Effector CD8-positive, alpha-beta T cell (primary cell): ENCODE measurements around the gene NRSN2.

Experiments
- DNase-seq: peaks from one replicate; lab custom pipeline; 2025; lab: John Stamatoyannopoulos, UW
- total RNA-seq, 4 experiments: gene quantifications; one replicate each; lab custom pipeline; 2026; lab: John Stamatoyannopoulos, UW

NRSN2 gene, protein sequence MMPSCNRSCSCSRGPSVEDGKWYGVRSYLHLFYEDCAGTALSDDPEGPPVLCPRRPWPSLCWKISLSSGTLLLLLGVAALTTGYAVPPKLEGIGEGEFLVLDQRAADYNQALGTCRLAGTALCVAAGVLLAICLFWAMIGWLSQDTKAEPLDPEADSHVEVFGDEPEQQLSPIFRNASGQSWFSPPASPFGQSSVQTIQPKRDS
- total RNA-seq, result 0.85 to 1.5 (median 1.2) reads per million in 4 experiments

DNA sequence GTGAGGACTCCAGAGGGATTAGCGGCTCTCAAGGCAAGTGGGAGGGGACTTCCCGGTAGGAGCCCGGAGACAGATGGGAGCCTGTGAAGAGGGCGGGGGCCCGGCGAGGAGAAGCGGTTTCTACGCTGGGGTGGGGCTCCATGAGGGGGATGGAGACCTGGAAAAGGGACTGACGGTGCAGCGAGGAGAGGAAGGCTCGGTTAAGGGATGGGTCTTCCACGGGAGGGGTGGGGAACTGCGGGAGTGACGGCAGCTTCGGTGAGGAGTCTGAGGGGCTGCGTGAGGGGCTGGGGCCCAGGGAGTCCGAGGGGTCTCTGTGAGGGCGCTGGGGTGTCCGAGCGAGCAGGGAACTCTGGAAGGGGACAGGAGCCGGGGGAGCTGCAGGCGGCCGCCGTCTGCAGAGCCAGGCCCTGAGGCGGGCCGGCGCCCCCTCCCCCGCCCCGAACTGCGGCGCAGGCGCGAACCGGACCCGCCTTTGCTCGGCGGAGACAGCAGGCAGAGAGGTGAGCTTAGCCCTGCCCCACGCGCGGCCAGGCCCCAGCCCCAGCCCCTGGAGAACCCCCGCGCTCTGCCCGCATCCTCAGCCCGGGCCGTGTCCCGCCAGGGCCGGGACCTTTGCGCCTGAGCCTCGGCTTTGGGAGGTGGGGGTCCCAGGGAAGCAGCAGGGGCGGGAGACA, at the start of gene NRSN2:
Gene NRSN2, plus strand, starts transcription at position 472 of the 677 bp plus-strand sequence. CDS start 2,533 bp downstream, outside the sequence.
- no peak for DNase-seq

DNA sequence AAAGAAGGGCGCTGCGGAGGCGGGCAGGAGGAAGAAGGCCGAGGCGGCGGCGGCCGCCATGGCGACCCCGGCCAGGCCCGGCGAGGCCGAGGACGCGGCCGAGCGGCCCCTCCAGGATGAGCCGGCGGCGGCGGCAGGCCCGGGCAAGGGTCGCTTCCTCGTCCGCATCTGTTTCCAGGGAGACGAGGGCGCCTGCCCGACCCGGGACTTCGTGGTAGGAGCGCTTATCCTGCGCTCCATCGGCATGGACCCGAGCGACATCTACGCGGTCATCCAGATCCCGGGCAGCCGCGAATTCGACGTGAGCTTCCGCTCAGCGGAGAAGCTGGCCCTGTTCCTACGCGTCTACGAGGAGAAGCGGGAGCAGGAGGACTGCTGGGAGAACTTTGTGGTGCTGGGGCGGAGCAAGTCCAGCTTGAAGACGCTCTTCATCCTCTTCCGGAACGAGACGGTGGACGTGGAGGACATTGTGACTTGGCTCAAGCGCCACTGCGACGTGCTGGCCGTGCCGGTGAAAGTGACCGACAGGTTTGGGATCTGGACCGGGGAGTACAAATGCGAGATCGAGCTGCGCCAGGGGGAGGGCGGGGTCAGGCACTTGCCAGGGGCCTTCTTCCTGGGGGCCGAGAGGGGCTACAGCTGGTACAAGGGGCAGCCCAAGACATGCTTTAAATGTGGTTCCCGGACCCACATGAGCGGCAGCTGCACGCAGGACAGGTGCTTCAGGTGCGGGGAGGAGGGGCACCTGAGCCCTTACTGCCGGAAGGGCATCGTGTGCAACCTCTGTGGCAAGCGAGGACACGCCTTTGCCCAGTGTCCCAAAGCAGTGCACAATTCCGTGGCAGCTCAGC, 48.8 kb upstream of the NRSN2 start:
- peak; percentile 3 for DNase-seq

DNA sequence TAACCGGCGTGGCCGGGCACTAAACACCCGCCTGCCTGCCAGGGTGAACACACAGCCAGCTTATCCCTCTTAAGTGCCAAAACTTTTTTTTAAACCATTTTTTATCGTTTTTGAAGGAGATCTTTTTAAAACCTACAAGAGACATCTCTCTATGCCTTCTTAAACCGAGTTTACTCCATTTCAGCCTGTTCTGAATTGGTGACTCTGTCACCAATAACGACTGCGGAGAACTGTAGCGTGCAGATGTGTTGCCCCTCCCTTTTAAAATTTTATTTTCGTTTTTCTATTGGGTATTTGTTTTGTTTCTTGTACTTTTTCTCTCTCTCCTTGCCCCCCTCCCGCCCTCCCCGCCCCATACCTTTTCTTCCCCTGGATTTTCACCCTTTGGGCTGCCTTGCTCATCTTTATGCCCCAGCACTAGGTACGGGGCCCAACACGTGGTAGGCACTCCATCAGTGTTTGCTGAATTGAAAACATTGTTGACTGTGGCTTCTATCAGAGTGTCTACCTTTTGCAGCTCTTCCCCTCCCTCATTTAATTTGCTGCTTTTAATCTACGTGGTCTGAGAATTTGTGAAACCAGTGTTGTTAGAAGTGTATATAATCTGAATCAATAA, 48.0 kb upstream of the NRSN2 start:
- DNase-seq, result no peak

DNA sequence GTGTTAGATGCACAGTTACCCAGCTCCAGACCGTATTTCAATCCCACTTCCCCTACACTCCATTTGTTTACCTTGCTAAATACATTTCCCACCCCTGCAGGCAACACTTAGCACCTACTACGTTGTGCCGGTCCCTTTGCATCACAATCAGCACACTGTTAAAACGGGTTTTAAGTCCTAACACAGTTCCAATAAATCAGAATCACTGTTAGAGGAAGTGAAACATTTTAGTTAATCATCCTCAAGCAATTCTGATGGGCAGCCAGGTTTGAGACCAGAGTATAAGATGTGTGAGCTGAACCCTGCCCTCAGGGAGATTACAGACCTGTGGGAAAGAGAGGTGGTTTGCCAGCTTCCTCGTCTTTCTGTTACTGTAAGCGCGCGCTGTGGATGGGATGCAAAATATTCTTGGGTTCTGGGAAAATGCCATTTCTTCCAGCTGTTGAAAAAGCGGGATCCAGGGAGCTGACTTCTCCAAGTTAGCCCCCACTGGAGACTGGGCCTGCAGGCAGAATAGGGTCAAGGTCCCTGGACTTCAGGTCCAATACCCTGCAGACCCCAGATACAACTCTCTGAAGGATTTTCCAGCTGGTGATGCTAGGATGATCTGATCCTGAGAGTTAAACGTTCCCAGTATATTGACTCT, 46.4 kb upstream of the NRSN2 start:
- DNase-seq, result no peak

DNA sequence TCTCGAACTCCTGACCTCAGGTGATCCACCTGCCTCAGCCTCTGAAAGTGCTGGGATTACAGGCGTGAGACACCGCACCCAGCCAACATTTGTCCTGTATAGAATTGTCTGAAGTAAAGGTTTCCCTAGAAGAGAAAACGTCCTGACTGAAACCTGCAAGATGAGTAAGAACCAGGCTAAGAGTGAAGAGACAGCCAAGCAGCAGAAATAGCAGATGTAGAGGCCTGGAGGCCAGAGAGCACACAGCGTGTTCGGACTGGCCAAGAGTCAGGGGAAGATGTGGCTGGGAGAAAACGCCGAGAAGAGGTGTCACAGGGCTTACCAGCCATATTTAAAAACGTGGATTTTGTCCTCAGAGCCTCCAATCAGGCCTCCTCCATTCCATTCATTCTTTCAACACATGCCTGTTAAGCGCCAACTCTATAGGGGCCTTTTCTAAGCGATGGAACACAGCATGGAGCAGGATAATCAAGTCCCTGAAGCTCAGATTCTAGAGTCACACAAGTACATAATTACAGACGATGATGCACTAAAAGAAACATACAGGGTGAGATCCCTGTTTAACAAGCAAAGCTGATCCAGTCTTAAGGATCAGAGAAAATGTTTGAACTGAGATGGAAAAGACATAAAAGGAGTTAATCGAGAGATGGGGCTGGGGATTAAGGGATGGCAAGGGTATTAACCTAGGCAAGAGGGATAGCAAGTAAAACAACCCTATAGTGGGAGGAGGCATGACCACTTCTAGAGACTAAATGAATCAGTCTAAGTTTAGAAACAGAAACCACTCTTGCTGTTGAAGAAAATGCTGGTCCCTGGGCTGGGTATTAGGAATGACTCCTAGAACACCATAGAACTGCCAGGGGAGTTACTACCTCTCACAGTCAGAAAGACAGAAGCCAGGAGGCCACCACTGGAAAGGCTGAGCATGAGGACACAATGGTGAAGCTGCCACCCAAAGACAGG, 44.7 kb upstream of the NRSN2 start:
- no peak for DNase-seq

DNA sequence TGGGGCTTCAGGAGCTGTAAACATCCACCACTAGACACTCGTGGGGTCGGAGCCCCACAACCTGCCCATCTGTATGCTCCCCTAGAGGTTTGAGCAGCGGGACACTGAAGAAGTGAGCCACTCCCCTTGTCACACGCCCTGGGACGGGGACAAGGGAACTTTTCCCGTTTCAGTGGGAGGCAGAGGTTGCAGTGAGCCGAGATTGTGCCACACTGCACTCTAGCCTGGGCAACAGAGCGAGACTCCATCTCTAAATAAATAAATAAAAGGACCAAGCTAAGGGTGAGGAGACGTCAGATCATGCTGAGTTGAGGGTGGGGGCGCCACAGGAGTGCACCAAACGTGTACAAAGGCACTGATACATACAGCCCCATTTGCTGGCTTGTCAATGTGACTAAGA, 41.2 kb upstream of the NRSN2 start:
- DNase-seq, result no peak

DNA sequence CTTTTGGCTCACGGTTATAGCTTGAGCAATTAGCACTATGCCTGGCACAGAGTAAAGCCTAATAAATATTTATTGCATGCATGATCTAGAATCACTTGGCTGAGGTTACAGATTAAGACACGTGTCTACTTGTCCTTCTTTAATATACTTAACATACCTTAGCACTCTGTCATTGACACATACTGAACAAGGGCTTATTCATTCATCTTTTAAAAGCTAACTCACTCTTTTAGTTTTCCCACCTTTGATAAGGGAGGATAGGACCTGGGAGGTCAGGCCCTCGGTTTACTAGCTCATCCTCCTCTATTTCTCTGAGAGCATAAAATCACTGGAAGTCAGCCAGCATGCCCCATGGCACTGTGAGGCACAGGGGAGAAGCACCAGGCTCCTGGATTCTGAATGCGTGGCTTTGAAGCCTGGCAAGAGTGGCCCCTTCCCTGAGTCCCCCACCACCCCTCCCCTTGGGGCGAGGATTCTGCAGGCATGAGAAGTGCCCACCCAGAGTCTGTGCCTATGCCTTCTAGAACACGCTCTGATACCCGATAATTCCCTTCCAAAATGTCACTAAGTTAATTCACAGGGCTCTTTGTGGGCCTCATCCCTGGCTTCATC, 38.4 kb upstream of the NRSN2 start:
- DNase-seq, result no peak

DNA sequence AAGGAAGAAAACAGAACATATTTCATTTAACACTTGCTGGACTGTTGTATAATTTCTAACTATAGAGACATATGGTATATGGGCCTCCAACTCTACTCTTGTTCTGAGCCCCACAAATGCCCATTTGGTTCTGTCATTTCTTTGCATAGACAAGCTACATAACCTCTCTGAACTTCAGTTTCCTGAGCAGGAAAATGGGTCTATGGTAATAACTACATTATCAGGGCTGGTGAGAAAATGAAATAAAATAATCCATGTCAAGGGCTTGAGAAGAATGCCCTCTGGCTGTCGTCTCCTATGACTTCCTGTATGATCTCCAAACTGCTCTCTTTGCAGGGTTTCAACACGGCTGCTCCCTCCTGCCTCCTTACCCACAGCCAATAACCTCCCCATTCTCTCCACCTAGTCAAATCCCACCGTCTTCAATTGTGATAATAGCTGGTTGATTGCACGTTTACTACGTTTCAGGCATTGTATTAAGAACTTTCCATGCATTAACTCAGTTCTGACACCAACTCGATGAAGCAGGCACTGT, 37.5 kb upstream of the NRSN2 start:
- no peak for DNase-seq

DNA sequence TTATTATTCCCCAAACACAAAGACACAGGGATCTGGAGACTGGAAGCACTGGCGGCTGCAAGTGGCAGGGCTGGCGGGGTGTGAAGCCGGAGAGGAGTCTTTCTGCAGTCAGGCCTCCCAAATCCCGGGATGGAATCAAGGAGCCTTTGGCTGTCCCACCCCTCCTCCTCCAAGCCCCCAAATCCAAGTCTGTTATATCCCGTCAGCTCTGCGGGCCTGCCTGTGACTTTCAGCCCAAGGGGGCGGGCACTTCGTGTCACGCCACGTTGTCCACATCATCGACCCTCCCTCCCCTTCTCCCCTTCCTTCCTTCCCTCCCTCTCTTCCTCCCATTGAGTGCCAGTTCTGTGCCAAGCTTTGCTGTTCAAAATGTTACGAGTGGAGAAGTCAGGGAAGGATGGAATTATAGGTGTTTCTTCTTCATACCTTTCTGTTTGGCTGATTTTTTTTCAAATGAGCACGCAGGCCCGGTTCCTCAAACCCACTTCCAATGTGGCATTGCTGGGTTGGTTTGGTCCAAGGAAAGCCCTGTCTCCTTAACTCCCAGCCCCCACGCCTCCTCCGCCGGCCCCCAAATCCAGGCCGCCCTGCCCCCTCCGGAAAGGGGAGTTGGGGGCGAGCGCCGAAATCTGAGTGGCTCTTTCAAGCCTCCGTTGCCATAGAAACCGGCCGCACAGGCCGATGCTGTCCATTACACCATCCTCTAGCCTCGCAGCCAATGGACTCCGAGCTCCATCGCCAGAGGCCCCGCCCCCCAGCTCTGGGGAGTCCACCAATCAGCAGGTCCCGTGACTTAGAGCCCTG, 36.9 kb upstream of the NRSN2 start:
- DNase-seq, result peak; percentile 74

DNA sequence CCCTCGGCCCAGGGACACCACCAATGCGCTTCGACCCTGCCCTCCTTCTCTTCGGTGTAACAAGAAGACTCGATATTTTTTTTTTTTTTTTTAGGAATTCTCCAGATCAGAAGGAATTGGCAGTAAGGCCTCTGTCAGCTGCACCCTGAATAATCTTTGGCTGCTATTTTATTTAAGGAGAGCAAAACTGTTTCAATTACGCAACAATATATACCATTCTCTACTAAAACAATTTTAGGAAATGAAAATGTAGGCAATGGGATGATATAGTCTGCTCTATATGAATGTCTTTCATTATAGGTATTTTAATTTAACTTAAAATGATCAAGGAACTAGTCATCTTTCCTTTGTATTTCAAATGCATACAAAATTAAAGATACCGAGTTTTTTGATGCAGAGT, 36.3 kb upstream of the NRSN2 start:
- DNase-seq, result no peak

DNA sequence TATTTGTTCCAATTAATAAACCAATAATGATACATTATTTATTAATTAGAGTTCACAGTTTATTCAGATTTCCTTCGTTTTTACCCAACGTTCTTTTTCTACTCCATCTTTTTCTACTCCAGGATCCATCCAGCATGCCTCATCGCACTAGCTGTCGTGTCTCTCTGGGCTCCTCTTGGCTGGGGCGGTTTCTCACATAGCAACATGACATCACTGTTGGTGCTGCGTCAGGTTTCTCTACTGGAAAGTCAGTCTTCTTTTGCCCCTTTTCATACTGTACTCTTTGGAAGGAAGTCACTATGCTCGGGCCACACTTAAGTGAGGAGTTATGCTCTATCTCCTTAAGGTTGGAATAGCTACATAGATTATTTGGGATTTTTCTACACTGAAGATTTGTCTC, 35.3 kb upstream of the NRSN2 start:
- DNase-seq, result no peak

DNA sequence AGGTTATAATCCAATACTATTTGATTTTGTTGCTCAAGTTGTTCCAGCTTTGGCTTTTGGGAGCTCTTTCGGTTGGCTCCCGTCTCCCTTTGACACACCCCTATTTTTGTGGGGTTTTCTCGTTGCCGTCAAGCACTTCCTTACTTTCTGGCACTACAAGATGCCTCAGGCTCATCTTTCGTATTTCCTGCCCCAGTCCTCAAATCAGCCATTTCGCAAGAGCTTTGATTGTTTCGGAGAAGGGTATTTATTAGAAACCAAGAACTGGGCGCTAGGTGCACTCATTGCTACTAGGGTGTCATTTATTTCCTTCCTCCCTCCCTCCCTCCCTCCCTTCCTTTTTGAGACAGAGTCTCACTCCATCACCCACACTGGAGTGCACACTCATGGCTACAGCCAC, 34.8 kb upstream of the NRSN2 start:
- DNase-seq, result no peak

DNA sequence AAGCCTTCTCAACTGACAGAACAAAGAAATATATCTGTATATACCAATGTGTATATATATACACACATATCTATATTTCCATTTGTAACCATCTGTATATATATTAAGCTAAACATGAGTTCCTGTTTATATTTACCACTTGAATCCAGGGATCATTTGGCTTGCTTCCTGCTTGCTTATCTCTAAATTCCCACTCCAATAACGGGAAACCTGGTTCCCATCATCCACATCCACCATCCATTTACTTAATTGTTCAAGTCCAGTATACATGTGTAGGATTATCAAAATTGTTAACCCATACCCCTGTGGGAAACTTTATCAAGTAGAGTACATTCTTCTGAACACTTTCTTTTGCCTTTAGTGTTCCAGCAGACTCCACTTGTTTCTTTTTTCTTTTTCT, 34.0 kb upstream of the NRSN2 start:
- DNase-seq, result no peak

DNA sequence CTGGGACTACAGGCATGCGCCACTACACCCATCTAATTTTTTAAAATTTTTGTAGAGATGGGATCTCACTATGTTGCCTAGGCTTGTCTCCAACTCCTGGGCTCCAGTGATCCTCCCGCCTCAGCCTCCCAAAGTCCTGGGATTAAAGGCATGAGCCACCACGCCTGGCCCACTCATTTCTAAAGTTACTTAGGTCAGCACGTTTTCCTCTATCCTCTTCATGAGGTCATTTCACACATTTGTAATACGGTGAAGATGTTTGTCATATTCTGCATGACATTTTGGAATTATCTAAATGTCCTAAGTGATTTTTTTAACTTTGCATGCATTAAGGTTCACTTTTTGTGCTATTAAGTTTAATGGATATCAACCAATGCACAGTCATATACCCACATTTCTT, 33.5 kb upstream of the NRSN2 start:
- DNase-seq, result no peak

DNA sequence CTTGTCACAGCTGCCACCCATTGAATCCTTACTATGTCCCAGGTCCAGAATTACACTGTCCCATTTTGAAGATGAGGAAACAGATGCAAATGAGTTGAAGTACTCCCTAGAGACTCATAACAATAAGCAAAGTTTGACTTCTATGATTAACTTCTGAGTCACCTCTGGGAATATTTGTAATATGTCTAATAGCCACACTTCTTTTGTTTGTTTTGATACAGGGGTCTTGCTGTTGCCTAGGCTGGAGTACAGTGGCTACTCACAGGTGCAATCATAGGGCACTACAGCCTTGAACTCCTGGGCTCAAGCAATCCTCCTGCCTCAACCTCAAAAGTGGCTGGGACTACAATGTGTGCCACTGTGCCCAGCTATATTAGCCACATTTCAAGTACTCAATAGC, 33.0 kb upstream of the NRSN2 start:
- no peak for DNase-seq

DNA sequence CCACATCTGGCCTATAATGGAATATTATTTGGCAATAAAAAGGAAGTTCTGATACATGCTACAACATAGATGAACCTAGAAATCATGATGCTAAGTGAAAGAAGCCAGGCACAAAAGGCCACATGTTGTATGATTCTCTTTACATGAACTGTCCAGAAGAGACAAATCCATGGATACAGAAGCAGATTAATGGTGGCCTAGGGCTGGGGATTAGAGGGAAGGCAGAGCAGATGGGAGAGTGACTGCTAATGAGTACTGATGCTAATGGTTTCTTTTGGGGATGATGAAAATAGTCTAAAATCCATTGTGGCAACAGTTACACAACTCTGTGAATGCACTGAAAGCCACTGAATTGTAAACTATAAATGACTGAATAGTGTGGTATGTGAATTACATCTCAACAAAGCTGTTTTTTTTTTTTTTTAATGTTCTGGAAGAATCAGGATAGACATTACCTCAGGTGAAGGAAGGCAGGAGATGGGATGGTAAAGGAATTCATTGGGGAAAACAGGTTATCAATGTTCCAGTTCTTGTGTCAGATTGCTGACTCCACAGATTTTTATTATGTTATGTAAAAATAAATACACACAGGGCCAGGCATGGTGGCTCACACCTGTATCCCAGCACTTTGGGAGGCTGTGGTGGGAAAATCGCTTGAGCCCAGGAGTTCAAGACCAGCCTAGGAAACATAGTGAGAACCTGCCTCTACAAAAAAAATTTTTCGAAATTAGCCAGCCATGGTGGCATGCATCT, 30.4 kb upstream of the NRSN2 start:
- no peak for DNase-seq

DNA sequence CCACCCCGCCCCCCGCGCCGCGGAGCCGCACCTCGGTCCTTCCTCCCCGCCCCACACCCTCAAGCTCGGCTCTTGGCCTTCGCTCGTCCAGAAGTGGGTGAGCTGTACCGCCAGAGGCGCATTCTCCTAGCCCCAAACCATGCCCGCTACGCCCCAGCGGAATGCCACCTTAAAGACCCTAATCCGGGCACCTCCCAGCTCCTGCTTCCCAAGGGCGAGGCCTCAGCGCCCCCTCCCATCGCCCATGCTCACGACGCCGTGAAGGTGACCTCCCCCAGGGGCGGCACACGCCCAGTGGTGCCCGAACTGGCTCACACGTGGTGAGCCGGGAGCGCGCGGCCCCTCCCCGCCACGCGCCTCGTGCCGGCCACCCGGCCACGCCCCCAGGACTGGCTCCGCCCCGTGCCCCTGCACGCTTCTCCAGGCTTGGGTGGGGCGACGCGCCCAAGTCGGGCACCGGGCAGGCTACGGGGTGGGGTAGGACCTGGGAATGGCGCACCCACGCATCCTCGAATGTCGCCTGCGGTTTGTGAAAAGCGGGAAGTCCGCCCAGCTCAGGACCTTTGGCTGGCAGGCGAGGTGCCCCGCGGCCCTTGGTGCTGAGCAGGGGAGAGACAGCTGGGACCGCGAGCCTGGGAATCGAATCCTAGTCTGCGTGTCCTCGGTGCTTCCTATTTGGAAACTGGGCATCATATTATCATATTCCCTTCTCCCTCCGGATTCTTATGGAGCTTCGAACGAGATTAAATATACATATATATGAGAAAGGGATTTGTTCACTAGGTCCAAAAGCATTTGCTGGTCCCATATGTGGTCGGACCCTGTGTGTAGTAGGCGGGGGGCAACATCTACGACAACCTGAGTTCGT, 22.5 kb upstream of the NRSN2 start:
- peak; percentile 77 for DNase-seq
